Measurements from ENCODE around the gene PDE1A.

Gene PDE1A

DNA sequence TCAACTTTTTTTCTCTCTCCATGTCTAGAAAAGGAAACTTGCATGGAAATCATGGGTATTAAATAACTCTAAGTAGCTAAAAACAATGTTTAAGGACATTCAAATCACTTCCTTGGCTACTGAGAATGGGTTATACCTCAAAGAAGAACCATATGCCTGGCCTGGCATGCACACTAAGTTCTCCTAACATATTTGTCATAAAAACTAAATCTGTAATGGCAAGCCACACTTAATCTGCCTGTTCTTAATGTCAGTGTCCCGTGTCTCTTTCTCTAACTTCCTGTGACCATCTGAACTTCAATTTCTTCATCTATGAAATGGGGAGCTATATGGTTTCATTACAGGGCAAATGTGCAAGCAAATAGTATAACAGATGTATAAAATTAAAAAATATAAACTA lies 11.1 kb downstream of the PDE1A start:
- peaks cover 0 to 41% (median 2%) of the 10 kb centered on the region in 4 donors for H3K4me1 ChIP-seq
- intact Hi-C loops (cut with DNase I; ENCODE audit: low total_unique reads): no loop called here
- H3K27me3 ChIP-seq: no peaks in the 10 kb centered on the region
- H3K9me3 ChIP-seq: no peaks in the 10 kb centered on the region
- DNase-seq: no peak
- TF ChIP-seq, protein P1, sequence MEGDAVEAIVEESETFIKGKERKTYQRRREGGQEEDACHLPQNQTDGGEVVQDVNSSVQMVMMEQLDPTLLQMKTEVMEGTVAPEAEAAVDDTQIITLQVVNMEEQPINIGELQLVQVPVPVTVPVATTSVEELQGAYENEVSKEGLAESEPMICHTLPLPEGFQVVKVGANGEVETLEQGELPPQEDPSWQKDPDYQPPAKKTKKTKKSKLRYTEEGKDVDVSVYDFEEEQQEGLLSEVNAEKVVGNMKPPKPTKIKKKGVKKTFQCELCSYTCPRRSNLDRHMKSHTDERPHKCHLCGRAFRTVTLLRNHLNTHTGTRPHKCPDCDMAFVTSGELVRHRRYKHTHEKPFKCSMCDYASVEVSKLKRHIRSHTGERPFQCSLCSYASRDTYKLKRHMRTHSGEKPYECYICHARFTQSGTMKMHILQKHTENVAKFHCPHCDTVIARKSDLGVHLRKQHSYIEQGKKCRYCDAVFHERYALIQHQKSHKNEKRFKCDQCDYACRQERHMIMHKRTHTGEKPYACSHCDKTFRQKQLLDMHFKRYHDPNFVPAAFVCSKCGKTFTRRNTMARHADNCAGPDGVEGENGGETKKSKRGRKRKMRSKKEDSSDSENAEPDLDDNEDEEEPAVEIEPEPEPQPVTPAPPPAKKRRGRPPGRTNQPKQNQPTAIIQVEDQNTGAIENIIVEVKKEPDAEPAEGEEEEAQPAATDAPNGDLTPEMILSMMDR (IDR thresholded peaks at IDR 0.05): no peak
- H3K4me3 ChIP-seq: no peak overlapping the region
- no peak overlapping the region for H3K27ac ChIP-seq
- no peaks in the 10 kb centered on the region for H3K36me3 ChIP-seq

DNA sequence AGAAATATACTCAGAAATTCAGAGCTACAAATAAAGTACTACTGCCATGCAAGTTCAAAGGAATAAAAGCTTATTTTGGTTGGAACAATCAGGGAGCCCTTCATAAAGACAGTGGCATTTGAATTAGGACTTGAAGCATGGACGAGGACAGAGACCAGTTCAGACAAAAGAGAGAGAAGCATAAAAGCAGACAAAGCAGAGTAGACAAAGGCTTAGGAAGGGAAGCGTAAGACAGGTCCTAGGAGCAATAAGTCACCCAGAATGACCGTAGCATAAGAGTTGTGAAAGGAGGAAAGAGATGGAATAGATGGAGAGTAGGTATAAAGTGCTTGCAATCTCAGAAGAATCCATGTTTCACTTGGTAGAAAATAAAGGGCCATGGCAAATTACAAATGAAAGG lies 14.0 kb downstream of the PDE1A start:
- intact Hi-C loops (cut with DNase I; ENCODE audit: low total_unique reads): no loop called here
- Histone ChIP-seq H3K4me3 (no peak overlapping the region), H3K4me1 (peaks cover 0 to 37% (median 2%) of the 10 kb centered on the region in 4 donors), H3K9me3 (no peaks in the 10 kb centered on the region), H3K36me3 (no peaks in the 10 kb centered on the region), H3K27me3 (no peaks in the 10 kb centered on the region), H3K27ac (no peak overlapping the region)
- DNase-seq: no peak
- TF ChIP-seq, protein P1 (IDR thresholded peaks at IDR 0.05): no peak

GRCh38 chr2:182410120-182410519 lies 16.7 kb downstream of the PDE1A start:
- H3K9me3 ChIP-seq: no peaks in the 10 kb centered on the region
- H3K4me1 ChIP-seq: peaks cover 0 to 36% (median 4%) of the 10 kb centered on the region in 4 donors
- TF ChIP-seq, protein P1 (IDR thresholded peaks at IDR 0.05): no peak
- intact Hi-C loops (cut with DNase I; ENCODE audit: low total_unique reads): no loop called here
- H3K36me3 ChIP-seq: no peaks in the 10 kb centered on the region
- H3K27ac ChIP-seq: no peak overlapping the region
- H3K4me3 ChIP-seq: no peak overlapping the region
- DNase-seq: no peak
- H3K27me3 ChIP-seq: no peaks in the 10 kb centered on the region

GRCh38 chr2:182406221-182406620 lies 20.6 kb downstream of the PDE1A start:
- Histone ChIP-seq H3K27ac (peak overlapping the region in 1 of 2 donors; percentile 15), H3K27me3 (no peaks in the 10 kb centered on the region), H3K4me3 (no peak overlapping the region), H3K9me3 (no peaks in the 10 kb centered on the region), H3K36me3 (no peaks in the 10 kb centered on the region), H3K4me1 (peaks cover 0 to 37% (median 6%) of the 10 kb centered on the region in 4 donors)
- TF ChIP-seq, protein P1 (IDR thresholded peaks at IDR 0.05): no peak
- intact Hi-C loops (cut with DNase I; ENCODE audit: low total_unique reads): no loop called here
- no peak for DNase-seq

DNA sequence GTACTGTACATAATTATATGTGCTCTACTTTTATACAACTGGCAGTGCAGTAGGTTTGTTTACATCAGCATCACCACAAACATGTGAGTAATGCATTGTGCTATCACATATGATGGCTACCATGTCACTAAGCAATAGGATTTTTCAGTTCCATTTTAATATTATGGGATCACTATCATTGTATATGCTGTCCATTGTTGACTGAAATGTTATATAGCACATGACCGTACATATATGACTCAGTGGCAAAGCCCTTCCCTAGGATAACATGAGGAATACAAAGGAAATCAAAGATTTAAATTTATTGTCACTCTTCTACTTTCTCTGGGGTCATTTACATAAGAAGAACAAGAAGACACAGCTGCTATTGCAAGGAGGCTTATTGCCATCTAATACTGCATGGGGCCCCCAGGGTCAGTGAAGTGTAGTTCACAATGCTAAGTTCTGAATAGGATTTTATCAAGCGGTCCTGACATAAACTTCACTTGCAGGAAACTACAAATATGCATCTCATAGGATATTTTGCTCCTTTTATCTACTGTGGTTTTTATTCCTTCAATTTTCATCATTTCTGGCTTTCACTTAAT lies 21.8 kb downstream of the PDE1A start:
- Histone ChIP-seq H3K9me3 (no peaks in the 10 kb centered on the region), H3K36me3 (no peaks in the 10 kb centered on the region), H3K27me3 (no peaks in the 10 kb centered on the region), H3K4me1 (peaks cover 0 to 49% (median 6%) of the 10 kb centered on the region in 4 donors), H3K4me3 (no peak overlapping the region), H3K27ac (no peak overlapping the region)
- intact Hi-C loops (cut with DNase I; ENCODE audit: low total_unique reads): no loop called here
- DNase-seq: no peak
- TF ChIP-seq, protein P1 (IDR thresholded peaks at IDR 0.05): no peak

DNA sequence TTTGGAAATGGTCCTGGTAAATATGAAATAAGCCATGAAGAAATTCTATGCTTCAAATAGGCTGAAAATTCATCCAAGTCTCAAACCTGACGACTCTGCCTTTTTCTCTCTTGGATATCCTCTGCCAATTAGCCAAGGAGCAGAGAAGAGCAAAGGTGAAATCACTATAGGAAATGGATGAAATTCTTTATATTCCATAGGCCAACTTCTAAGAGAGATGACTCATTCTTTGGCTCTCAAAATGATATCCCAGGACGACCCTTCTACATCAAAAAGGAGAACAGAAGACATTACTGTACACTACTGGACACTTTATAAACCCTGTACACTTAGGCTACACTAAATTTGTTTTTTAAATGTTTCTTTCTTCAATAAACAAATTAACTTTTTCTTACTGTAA lies 22.7 kb downstream of the PDE1A start:
- Histone ChIP-seq H3K4me1 (peaks cover 0 to 49% (median 6%) of the 10 kb centered on the region in 4 donors), H3K9me3 (no peaks in the 10 kb centered on the region), H3K27ac (no peak overlapping the region), H3K27me3 (no peaks in the 10 kb centered on the region), H3K4me3 (no peak overlapping the region), H3K36me3 (no peaks in the 10 kb centered on the region)
- intact Hi-C loops (cut with DNase I; ENCODE audit: low total_unique reads): no loop called here
- DNase-seq: no peak
- TF ChIP-seq, protein P1 (IDR thresholded peaks at IDR 0.05): no peak
